ENCODE data around the gene NPAS2. TPM values are rescaled to one million over a fixed set of nuclear protein-coding genes. Genes with fewer than 3 reads are reported as not detected.
A peak's percentile ranks its signal among the peaks of the same experiment; 100 is the strongest.

NPAS2 gene
- total and polyA plus RNA-seq, 4 donors, result 5.9 to 17.1 (median 10.4) TPM

DNA sequence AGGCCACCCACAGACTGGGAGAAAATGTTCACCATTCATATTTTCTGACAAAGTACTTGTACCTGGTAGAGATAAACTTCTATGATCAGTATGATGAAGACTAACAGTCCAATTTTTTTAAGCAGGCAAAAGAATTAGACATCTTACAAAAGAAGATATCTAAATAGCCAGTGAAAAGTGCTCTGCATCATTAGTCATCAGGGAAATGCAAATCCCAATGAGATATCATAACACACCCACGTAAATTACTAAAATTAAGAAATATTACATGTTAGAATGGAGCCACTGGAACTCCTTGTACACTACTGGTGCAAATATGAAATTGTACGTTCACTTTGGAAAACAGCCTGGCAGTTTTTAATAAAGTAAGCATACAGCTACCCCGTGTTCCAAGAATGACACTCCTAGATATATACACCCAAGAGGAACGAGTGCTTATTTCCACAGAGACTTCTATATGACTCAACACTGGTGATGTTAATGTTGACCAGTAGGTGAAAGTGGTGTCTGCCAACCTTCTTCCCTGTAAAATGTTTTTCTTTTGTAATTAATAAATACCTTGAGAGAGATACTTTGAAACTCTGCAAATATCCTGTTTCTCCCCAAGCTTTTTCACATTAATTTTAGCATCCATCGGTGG lies 80.3 kb downstream of the NPAS2 start:
- Histone ChIP-seq H3K4me3 (no peak overlapping the region), H3K9me3 (ENCODE audit: control insufficient read depth in 4 of 4, insufficient read depth in 3 of 4, low read length in 3 of 4) (no peaks in the 10 kb centered on the region), H3K9ac (ENCODE audit: insufficient read depth in 1 of 2, low read length in 2 of 2) (no peak overlapping the region), H3K27ac (ENCODE audit: low read depth in 1 of 2, low read length in 1 of 2) (no peak overlapping the region), H3K27me3 (ENCODE audit: control insufficient read depth in 3 of 3, insufficient read depth in 3 of 3, low read length in 2 of 3) (no peaks in the 10 kb centered on the region), H3K36me3 (ENCODE audit: control insufficient read depth in 4 of 4, insufficient read depth in 4 of 4, low read length in 4 of 4) (peaks cover 0 to 3% (median 0%) of the 10 kb centered on the region in 4 donors), H3K4me1 (ENCODE audit: control insufficient read depth in 5 of 5, insufficient read depth in 5 of 5, low read length in 5 of 5) (peaks cover 0 to 23% (median 14%) of the 10 kb centered on the region in 5 donors)
- TF ChIP-seq, protein P1, sequence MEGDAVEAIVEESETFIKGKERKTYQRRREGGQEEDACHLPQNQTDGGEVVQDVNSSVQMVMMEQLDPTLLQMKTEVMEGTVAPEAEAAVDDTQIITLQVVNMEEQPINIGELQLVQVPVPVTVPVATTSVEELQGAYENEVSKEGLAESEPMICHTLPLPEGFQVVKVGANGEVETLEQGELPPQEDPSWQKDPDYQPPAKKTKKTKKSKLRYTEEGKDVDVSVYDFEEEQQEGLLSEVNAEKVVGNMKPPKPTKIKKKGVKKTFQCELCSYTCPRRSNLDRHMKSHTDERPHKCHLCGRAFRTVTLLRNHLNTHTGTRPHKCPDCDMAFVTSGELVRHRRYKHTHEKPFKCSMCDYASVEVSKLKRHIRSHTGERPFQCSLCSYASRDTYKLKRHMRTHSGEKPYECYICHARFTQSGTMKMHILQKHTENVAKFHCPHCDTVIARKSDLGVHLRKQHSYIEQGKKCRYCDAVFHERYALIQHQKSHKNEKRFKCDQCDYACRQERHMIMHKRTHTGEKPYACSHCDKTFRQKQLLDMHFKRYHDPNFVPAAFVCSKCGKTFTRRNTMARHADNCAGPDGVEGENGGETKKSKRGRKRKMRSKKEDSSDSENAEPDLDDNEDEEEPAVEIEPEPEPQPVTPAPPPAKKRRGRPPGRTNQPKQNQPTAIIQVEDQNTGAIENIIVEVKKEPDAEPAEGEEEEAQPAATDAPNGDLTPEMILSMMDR (IDR thresholded peaks at IDR 0.05; ENCODE audit: control extremely low read depth, extremely low read depth), result no peak
- DNase-seq, result no peak
- 89 to 91% methylated on average over 5 of the region's 5 CpGs for WGBS, 2 donors
- no peak for ATAC-seq (ENCODE audit: insufficient read depth, low FRiP score)

DNA sequence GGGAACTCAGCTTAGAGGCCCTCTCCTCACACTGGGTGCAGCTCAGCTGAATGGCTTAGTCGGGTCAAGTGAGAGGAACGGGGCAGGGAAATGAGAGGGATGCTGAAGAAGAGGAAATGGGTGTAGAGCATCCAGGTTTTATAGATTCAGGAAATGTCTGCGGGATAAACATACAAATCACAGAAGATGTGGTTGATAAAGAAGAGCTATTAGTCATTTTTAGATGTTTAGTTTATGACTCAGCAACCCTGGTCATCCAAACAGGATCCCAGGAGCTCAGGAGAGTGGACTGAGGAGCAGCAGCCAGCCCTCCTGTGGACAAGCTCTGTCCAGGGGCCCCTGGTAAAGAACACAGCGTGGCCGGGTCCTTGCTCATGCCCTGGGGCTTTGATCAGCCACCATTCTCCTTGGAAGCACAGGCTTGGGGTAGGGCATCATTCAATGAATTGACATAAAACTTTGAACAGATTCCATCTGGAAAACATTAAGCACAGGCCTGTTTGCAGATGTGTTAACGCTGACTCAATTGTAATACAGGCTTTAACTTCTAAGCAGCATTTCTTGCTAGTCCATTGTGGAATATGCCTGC lies 83.0 kb downstream of the NPAS2 start:
- TF ChIP-seq, protein P1 (IDR thresholded peaks at IDR 0.05; ENCODE audit: control extremely low read depth, extremely low read depth), result no peak
- no peaks in the 10 kb centered on the region for H3K27me3 ChIP-seq (ENCODE audit: control insufficient read depth in 3 of 3, insufficient read depth in 3 of 3, low read length in 2 of 3)
- H3K4me1 ChIP-seq (ENCODE audit: control insufficient read depth in 5 of 5, insufficient read depth in 5 of 5, low read length in 5 of 5), result peaks cover 0 to 15% (median 7%) of the 10 kb centered on the region in 5 donors
- H3K9me3 ChIP-seq (ENCODE audit: control insufficient read depth in 4 of 4, insufficient read depth in 3 of 4, low read length in 3 of 4), result no peaks in the 10 kb centered on the region
- no peak overlapping the region for H3K4me3 ChIP-seq
- ATAC-seq (ENCODE audit: insufficient read depth, low FRiP score) (peak; percentile 35), DNase-seq (peak in 1 of 3 donors; percentile 30)
- WGBS, 2 donors, result 50 to 52% methylated on average over 6 of the region's 6 CpGs
- H3K27ac ChIP-seq (ENCODE audit: low read depth in 1 of 2, low read length in 1 of 2), result no peak overlapping the region
- no peak overlapping the region for H3K9ac ChIP-seq (ENCODE audit: insufficient read depth in 1 of 2, low read length in 2 of 2)
- H3K36me3 ChIP-seq (ENCODE audit: control insufficient read depth in 4 of 4, insufficient read depth in 4 of 4, low read length in 4 of 4), result peaks cover 0 to 3% (median 0%) of the 10 kb centered on the region in 4 donors

DNA sequence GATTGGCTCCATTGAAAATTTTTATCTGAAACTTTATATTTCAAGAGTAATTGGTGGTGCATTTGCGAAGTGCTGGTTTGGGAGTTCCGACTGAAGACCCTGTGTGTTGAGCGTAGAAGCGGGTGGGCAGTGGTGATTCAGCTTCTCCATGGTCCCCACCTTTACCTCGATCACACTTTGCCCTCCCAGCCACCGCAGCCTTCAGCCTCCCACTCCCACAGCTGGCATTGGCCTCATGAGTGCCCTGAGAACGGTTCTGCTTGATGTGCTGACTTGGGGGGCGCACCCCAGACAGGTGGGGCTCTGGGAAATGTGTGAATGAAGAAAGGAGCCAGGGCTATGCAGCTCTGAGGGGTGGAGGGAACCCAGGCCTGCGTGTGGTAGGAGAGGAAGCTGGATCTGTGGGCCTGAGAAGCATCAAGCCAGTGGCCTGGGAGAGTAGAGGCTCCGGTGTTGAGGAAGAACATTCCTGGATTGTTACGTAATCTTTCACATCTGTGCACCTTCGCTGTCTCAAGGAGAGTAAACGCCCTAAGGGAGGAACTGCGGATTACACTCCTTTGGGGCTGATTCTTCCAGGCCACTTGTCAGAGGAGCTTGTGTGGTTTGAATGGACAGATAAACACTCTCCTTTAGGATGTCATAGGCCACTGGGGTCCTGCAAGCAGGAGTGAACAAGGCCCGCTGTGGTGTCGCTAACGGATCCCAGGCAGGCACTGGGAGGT lies 83.8 kb downstream of the NPAS2 start:
- DNase-seq (no peak), ATAC-seq (ENCODE audit: insufficient read depth, low FRiP score) (no peak)
- Histone ChIP-seq H3K9me3 (ENCODE audit: control insufficient read depth in 4 of 4, insufficient read depth in 3 of 4, low read length in 3 of 4) (no peaks in the 10 kb centered on the region), H3K36me3 (ENCODE audit: control insufficient read depth in 4 of 4, insufficient read depth in 4 of 4, low read length in 4 of 4) (peaks cover 0 to 3% (median 0%) of the 10 kb centered on the region in 4 donors), H3K27ac (ENCODE audit: low read depth in 1 of 2, low read length in 1 of 2) (no peak overlapping the region), H3K4me1 (ENCODE audit: control insufficient read depth in 5 of 5, insufficient read depth in 5 of 5, low read length in 5 of 5) (peaks cover 0 to 13% (median 7%) of the 10 kb centered on the region in 5 donors), H3K27me3 (ENCODE audit: control insufficient read depth in 3 of 3, insufficient read depth in 3 of 3, low read length in 2 of 3) (no peaks in the 10 kb centered on the region), H3K9ac (ENCODE audit: insufficient read depth in 1 of 2, low read length in 2 of 2) (no peak overlapping the region), H3K4me3 (no peak overlapping the region)
- TF ChIP-seq, protein P1 (IDR thresholded peaks at IDR 0.05; ENCODE audit: control extremely low read depth, extremely low read depth), result no peak
- 89% methylated on average over 17 of the region's 17 CpGs for WGBS, 2 donors
